ENCODE measurements around the gene CDC45.

- no peak for TF ChIP-seq CTCF (IDR thresholded peaks at IDR 0.05 in 8 of 11, conservative IDR thresholded peaks at IDR 0.05 in 3 of 11)
- no peak for TF ChIP-seq POLR2AphosphoS5 (IDR thresholded peaks at IDR 0.05)
- no peak for TF ChIP-seq POLR2A (IDR thresholded peaks at IDR 0.05)
Measured at GRCh38 chr22:19494001-19494560, 14.4 kb downstream of the CDC45 start.
